Thyroid gland (tissue), 4 donors: Measurements from ENCODE around the gene ZNF438. TPM values are rescaled to one million over a fixed set of nuclear protein-coding genes. Genes with fewer than 3 reads are reported as not detected.
"Not testable (repeated sequence)": the region's sequence is repeated elsewhere in the genome, so short reads cannot be mapped to it uniquely, and the experiment has no call there.

ENCODE experiments used
- DNase-seq, 2 donors: peaks; one replicate each; pipeline ENCODE4 v3.0.0-alpha.2; 2019
- H3K27ac ChIP-seq, 3 donors: fragments of 200-600 bp; sonication (generic); 1 replicate in 2 of 3; 2 replicates in 1 of 3; pipeline ENCODE4 v1.5.1; 2016 to 2019; ENCODE audit warnings: mild to moderate bottlenecking in 1 of 3, moderate library complexity in 1 of 3
- H3K27me3 ChIP-seq: fragments of 200-600 bp; sonication (generic); one replicate; pipeline ENCODE4 v1.5.1; 2019
- H3K36me3 ChIP-seq, 2 donors: fragments of 200-600 bp; sonication (generic); one replicate each; pipeline ENCODE4 v1.5.1; 2016 to 2019
- H3K4me1 ChIP-seq, 2 donors: fragments of 200-600 bp; sonication (generic); one replicate each; pipeline ENCODE4 v1.5.1; 2017 to 2019
- H3K4me3 ChIP-seq, 3 donors: fragments of 200-600 bp; sonication (generic); replicated peaks in 1 of 3; 1 replicate in 2 of 3; 2 replicates in 1 of 3; pipeline ENCODE4 v1.5.1; 2016; ENCODE audit warnings: mild to moderate bottlenecking in 1 of 3
- H3K9me3 ChIP-seq: fragments of 200-600 bp; sonication (generic); one replicate; pipeline ENCODE4 v1.5.1; 2017
- POLR2A ChIP-seq, 2 donors: fragments of 450-650 bp; IDR thresholded peaks; one replicate each; pipeline ENCODE4 v1.6.1; 2017; ENCODE audit warnings: antibody characterized with exemption in 2 of 2, mild to moderate bottlenecking in 2 of 2, moderate library complexity in 1 of 2
- WGBS, 2 donors: methylation state at CpG; one replicate each; pipeline ENCODE4 v1.1.5; 2017; 5-methylcytosine and 5-hydroxymethylcytosine counted together
- intact Hi-C: fragments of 100-400 bp; cut with DNase I; formaldehyde crosslinking; loops from one replicate; pipeline ENCODE4 v1.15.1; 2023
- total RNA-seq, 4 donors: library from RNA; depleted of rRNA; stranded (reverse); fragments of >200 nt; gene quantifications; one replicate each; pipeline ENCODE4 v1.2.3, GENCODE V29; 2016
- TF ChIP-seq, protein P1 (sequence below), 6 experiments: fragments of 200-600 bp in 3 of 6; fragments of 450-650 bp in 3 of 6; sonication (generic) in 3 of 6; IDR thresholded peaks; one replicate each; pipeline ENCODE4 v1.5.1; 2016 to 2019; ENCODE audit warnings: antibody characterized with exemption in 6 of 6, mild to moderate bottlenecking in 2 of 6, inconsistent platforms in 1 of 6, moderate library complexity in 1 of 6

ZNF438 gene
- total RNA-seq, 4 donors from 2014 or later = 19.2 to 21.8 (median 20.3) TPM

DNA sequence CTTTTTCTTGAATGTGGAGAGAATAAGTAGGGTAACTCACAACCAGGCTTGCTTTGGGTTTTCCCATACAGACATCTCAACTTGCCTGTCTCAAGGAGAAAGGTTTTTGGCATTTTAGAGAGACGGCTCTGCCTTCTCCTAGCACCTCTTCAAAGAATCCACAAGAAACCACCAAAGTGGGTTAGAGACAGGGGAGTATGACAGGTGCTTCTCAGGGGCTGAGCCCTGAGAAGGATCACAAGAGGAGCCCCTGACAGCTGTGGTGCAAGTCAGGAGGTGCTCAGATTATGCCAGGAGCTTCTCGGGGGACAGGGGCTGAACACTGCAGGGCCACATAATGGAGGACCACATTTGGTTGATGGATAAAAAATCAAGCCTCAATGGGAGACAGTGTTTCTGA is 231.3 kb downstream of the ZNF438 start:
- Histone ChIP-seq H3K9me3 (no peaks in the 10 kb centered on the region), H3K4me3 (no peak overlapping the region), H3K27me3 (no peaks in the 10 kb centered on the region), H3K27ac (no peak overlapping the region), H3K36me3 (no peaks in the 10 kb centered on the region), H3K4me1 (no peaks in the 10 kb centered on the region)
- WGBS, 2 donors = 89 to 98% methylated on average over 2 of the region's 2 CpGs
- intact Hi-C loops = no loop called here
- DNase-seq = no peak
- TF ChIP-seq POLR2A (IDR thresholded peaks at IDR 0.05) = no peak
- TF ChIP-seq, protein P1, sequence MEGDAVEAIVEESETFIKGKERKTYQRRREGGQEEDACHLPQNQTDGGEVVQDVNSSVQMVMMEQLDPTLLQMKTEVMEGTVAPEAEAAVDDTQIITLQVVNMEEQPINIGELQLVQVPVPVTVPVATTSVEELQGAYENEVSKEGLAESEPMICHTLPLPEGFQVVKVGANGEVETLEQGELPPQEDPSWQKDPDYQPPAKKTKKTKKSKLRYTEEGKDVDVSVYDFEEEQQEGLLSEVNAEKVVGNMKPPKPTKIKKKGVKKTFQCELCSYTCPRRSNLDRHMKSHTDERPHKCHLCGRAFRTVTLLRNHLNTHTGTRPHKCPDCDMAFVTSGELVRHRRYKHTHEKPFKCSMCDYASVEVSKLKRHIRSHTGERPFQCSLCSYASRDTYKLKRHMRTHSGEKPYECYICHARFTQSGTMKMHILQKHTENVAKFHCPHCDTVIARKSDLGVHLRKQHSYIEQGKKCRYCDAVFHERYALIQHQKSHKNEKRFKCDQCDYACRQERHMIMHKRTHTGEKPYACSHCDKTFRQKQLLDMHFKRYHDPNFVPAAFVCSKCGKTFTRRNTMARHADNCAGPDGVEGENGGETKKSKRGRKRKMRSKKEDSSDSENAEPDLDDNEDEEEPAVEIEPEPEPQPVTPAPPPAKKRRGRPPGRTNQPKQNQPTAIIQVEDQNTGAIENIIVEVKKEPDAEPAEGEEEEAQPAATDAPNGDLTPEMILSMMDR (IDR thresholded peaks at IDR 0.05) = no peak

DNA sequence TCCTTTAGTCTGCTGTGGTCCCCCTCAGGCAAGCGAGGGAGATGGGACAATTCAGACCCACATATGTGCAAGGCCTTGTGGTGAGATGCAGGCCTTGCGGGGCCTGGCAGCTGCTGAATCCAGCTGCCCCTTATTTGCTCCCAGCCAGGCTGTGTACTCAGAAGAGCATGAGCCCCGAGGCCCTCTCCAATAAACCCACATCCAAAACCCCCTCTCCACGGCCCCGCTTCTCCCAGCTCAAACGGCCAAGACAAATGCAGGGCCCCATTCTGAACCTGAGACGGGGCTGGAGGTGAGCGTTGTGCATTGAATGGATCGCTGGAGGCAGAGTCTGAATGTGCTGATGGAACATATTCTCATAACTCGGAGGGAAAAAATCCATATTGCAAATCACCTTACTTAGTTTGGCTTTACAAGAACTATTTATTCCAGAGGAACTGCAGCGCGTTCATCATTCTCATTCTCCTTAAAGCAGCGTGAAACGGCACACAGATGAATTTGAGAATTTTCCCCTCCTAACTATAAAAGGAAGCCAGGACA is 232.9 kb downstream of the ZNF438 start:
- Histone ChIP-seq H3K4me3 (no peak overlapping the region), H3K9me3 (no peaks in the 10 kb centered on the region), H3K4me1 (no peaks in the 10 kb centered on the region), H3K36me3 (no peaks in the 10 kb centered on the region), H3K27me3 (no peaks in the 10 kb centered on the region), H3K27ac (no peak overlapping the region)
- WGBS, 2 donors = 85 to 89% methylated on average over 14 of the region's 14 CpGs
- intact Hi-C loops = no loop called here
- TF ChIP-seq, protein P1 (IDR thresholded peaks at IDR 0.05) = no peak
- TF ChIP-seq POLR2A (IDR thresholded peaks at IDR 0.05) = no peak
- DNase-seq = no peak

DNA sequence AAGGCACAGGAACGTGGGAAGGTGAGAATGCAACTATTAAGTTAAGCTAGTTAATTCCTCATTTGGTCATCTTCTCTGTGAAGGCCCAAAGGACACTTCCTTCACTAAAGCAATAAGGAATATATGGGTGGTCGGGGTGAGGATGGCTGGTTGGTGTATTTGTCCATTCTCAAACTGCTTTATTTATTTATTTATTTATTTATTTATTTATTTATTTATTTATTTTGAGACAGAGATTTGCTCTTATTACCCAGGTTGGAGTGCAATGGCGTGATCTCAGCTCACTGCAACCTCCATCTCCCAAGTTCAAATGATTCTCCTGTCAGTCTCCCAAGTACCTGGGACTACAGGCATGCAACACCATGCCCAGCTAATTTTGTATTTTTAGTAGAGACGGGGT is 236.6 kb downstream of the ZNF438 start:
- H3K4me1 ChIP-seq, intact Hi-C loops, H3K27me3 ChIP-seq, DNase-seq, H3K9me3 ChIP-seq, H3K4me3 ChIP-seq, H3K36me3 ChIP-seq, H3K27ac ChIP-seq: not testable (repeated sequence)
- 95 to 97% methylated on average over 4 of the region's 4 CpGs for WGBS, 2 donors
